ENCODE results near the gene MPHOSPH8.

Gene MPHOSPH8, protein sequence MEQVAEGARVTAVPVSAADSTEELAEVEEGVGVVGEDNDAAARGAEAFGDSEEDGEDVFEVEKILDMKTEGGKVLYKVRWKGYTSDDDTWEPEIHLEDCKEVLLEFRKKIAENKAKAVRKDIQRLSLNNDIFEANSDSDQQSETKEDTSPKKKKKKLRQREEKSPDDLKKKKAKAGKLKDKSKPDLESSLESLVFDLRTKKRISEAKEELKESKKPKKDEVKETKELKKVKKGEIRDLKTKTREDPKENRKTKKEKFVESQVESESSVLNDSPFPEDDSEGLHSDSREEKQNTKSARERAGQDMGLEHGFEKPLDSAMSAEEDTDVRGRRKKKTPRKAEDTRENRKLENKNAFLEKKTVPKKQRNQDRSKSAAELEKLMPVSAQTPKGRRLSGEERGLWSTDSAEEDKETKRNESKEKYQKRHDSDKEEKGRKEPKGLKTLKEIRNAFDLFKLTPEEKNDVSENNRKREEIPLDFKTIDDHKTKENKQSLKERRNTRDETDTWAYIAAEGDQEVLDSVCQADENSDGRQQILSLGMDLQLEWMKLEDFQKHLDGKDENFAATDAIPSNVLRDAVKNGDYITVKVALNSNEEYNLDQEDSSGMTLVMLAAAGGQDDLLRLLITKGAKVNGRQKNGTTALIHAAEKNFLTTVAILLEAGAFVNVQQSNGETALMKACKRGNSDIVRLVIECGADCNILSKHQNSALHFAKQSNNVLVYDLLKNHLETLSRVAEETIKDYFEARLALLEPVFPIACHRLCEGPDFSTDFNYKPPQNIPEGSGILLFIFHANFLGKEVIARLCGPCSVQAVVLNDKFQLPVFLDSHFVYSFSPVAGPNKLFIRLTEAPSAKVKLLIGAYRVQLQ

DNA sequence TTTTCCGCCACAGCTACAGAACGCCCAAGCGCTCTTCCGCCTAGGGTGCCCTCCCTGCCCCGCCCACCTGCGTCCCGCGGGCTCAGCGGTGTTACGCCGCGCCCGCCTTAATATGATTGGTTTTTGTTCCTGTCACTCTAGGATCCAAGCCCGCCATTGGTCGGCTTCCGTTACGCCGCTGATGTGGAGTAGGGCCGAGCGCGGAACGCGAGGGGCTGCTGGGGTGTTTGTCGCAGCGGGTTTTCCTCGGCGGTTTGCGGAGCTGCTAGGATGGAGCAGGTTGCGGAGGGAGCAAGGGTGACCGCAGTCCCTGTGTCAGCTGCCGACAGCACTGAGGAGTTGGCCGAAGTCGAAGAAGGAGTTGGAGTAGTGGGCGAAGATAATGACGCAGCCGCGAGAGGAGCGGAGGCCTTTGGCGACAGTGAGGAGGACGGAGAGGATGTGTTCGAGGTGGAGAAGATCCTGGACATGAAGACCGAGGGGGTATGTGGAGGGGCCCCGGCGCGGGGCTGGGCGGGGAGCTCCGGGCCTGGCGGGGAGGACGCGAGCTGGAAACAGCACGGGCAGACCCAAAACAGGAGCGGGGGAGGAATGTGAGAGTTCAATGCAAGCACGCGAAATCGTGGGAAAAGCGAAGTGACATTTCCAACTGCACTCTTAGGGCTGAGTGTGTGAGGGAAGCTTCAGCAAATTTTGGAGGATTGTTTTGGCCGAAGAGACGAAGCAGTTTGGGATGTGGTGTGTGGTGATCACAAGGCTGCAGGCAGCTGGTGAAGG is at the start of gene MPHOSPH8:
Gene MPHOSPH8 (plus strand): TSS at position 181 of the 777 bp plus-strand sequence. CDS start 90 bp downstream, at position 271.
- DNase-seq (ENCODE audit: low read depth, low spot score): peak; percentile 77

DNA sequence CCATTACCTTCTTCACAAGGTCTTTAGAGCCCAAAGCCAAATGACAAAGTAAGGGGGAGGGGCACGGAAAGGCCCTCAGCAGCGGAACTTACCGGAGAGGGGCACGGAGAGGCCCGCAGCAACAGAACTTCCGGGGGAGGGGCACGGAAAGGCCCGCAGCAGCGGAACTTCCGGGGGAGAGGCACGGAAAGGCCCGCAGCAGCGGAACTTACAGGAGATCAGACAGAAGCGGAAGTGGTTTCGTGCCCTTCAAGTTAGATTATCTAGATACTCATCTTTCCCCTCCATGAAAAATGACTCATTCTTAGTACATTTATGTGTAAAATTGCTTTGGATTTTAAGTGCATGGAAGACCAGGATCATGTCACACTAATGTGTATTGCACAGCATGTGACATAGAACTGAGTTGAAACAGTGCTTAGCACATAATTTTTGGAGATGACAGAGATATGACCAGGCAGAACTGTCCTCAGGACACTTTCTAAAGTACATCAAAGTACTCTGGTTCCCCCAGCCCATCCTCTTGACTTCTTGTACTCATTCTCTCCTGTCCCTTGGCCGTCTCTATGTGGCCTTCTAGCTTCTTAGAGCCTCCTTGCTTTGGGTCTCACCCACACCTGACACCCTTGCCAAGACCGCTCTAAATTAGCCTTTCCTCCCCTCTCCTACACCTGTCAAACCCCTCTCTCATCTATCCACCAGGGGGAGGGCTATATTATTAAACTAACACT is 46.4 kb upstream of the MPHOSPH8 start:
- no peak for DNase-seq (ENCODE audit: low read depth, low spot score)

DNA sequence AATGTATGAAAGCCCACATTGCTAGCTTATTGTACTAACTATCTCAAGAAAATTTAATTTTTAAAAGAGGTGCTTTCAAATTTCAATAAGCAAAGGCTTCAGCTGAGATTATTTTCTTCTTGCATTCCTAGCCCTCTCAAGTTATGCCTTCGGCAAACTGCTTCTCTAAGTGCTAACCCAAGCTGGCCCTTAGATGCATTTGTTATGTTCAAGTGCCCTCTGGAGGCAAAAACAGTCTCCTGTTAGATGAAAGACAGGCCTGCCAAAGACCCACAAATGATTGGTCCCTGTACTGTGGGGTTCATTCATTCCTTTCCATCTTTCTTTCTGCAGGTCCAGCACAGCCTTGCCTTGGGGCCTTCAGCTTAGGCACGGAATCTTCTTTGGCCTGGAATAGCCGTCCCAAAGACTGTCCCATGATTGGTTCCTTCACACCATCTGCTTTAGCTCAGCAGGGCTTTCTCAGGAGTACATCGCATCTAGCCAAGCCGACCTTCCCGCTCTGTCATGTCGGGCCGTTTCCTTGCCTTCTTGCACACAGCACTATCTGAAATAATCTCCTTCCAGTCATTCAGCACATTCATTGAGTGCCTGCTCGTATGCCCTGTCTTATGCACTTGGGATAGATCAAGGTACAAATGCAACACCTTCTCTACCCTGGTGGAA is 45.7 kb upstream of the MPHOSPH8 start:
- DNase-seq (ENCODE audit: low read depth, low spot score): no peak

DNA sequence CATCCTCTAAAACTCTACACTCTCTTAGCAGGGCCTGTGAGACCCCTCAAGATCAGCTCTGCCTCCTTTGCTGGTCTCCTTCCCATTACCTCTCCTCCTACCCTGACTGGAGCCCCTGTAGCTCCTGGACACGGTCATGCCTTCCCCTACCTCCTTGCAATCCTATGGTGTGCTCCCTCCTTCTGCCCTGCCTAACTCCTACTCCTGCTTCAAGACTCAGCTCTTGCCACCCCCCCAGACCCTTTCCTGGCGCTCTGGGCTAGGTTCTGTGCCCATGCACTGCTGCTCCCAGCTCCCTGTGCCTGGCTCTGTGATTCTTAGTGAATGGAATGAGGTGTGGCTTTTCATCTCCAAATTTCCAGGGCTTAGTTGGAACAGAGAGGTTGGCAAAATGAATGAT is 44.1 kb upstream of the MPHOSPH8 start:
- DNase-seq (ENCODE audit: low read depth, low spot score): no peak

DNA sequence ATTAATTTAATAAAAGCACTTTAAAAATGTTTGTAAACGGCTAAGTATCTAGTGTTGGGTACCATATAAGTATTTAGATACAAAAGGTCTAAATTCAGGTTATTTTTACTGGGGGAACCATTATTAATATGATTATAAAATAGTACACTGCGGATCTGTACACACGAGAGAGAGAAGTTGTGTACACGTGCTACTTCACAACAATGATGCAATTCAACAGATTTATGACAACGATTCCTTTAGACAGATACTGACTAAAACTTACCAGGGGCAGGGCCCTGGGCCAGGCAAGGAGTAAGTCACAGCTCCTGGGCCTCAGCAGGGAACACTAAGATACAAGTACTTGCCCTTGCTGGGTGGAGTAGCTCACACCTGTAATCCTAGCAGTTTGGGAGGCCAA is 43.0 kb upstream of the MPHOSPH8 start:
- no peak for DNase-seq (ENCODE audit: low read depth, low spot score)

DNA sequence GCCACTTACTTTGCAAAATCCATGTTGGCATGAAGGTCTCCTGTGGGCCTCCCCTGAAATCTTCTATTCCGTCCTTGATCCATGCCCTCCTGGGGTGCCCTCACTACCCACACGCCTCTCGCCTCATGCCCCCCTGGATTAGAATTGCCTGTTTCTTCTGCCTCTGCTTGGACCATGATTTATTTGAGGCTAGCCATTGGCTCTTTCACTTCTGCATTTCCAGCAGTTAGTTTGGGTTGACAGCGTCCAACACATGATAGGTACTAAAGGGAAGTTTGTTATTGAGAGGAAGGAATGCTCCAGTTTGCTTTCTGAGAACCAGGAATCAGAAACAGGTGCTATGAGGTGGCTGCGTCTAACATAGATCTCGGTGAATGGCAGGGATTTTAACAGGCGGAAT is 41.6 kb upstream of the MPHOSPH8 start:
- no peak for DNase-seq (ENCODE audit: low read depth, low spot score)

DNA sequence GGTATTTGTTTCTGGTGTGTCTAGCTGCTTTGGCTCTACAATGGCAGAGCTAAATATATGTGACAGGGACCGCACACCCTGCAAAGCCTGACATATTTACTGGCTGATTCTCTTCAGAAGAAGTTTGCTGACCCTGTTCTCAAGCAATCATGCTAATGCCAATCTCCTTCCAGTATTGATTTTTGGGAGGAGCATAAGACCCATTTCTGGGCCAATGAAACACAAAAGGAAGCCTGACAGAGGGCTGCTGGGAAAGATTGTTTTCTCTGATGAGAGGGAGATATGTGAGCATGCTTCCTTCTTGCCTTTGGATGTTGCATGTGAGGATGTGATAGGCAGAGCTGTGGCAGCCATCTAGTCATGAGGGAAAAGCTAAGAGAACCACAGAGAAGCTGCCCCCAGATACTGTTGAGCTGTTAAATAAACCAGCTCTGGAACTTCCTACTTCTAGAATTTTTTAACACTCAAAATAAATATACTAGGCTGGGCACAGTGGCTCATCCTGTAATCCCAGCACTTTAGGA is 40.7 kb upstream of the MPHOSPH8 start:
- DNase-seq (ENCODE audit: low read depth, low spot score): no peak

DNA sequence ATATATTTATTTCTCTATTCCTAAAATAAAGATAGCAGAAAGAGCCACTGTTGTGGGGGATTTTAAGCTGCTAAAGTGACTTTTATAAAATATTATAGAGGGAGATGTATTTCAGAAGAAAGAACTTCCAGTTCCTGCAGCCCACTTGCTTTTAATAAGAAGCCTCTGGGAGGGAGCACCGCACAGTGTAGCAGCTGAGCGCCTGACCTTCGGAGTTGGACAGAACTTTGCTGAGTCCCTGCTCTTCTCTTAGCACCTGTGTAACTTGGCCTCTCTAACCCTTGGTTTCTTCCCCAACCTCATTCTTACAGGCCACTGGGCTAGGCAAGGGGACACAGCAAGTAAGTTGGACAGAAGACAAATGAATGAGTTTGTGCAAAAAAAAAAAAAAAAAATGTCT is 37.4 kb upstream of the MPHOSPH8 start:
- DNase-seq (ENCODE audit: low read depth, low spot score): no peak

DNA sequence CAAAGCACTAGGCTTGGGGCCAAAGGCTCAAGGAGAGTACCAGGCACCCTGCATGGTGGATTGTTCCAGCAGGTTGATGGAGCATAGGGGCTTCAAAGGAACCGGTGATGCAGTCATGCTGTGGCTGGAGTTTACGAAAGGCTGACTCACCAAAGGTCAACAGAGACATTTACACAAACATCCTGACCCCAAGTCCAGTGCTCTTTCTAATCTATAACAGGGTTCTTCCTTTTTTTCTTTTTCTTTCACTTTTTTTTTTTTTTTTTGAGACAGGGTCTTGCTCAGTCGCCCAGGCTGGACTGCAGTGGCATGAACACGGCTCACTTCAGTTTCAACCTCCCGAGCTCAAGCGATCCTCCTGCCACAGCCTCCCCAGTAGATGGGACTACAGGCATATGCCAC is 36.5 kb upstream of the MPHOSPH8 start:
- no peak for DNase-seq (ENCODE audit: low read depth, low spot score)

DNA sequence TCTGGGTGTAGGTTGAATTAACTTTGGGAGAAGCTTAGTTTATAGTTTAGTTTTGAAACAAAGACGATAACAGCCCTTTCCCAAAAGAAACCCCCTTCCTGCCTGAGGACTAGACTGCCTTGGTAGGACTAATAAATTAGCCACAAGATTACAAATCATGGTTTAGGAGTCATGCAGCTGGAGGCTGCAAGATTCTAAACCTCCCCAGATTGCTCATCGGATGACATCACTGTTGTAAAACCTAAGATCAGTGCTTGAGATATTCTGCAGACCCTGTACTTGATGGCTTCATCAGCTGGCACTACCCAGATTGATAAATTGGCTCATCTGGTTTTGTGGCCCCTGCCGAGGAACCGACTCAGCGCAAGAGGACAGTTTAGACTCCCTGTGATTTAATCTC is 35.9 kb upstream of the MPHOSPH8 start:
- DNase-seq (ENCODE audit: low read depth, low spot score): no peak

DNA sequence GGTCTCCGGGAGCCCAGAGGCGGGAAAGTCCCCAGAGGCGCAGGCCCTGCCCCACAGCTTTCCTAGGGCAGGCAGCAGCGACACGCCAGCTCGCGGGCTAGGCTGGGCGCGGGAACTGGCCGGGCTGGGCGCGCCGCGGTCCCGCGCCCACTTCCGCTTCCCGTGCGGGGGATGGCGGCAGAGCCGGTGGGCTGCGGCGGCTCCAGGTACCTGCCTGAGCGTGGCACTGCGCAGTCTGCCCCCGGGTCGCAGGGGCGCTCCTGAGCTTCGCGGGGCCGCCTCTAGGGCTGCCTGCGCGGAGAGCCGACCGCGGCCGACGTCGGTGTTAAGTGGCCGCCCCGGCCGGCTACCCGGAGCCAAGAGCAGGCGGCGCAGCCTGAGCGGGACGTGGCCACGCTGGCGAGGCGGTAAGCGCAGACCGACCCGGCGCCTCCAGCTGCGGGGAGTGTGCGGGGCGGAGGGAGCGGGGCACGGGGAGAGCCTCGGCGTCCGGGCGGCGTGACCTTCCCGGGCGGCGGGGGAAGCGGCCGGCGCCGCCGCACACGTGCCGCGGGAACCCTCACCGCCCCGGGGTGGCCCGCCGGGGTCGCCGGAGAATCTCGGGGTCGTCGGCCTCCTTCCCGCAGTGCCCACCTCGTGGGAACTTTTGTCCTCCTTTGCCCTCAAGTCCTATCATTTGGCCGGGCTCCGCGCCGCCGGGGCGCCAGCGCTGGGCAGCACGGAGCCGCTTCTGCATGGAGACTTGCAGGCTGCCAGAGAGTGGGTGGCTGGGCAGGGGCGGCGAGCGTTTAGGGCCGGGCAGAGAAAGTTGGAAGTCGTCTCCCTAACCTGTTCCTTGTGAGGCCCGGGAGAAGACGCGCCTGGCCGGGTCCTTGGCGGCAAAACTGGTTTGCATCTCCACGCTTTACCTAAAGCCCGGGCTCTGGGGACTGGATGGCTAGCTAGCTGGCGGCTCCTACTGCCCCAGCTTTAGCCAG is 31.4 kb upstream of the MPHOSPH8 start:
- DNase-seq (ENCODE audit: low read depth, low spot score): no peak

DNA sequence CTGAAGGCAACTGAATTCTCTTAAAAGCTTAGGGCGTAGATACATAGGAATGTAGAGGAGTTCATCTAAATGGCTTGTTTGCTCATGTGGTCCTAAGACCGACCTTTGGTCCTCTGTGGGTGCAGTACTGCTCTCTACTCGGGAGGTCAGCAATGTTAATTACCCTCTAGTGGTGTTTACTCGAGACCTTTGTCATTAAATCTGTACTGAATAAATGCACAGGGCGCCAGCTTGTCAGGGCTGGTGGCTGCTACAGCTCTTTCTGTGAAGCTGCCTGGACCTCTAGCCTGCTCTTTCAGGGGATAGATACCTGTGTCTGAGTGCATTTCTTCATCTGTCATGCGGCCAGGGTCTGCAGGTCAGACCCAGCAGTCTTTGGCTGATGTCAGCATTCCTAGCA is 29.2 kb upstream of the MPHOSPH8 start:
- DNase-seq (ENCODE audit: low read depth, low spot score): no peak

DNA sequence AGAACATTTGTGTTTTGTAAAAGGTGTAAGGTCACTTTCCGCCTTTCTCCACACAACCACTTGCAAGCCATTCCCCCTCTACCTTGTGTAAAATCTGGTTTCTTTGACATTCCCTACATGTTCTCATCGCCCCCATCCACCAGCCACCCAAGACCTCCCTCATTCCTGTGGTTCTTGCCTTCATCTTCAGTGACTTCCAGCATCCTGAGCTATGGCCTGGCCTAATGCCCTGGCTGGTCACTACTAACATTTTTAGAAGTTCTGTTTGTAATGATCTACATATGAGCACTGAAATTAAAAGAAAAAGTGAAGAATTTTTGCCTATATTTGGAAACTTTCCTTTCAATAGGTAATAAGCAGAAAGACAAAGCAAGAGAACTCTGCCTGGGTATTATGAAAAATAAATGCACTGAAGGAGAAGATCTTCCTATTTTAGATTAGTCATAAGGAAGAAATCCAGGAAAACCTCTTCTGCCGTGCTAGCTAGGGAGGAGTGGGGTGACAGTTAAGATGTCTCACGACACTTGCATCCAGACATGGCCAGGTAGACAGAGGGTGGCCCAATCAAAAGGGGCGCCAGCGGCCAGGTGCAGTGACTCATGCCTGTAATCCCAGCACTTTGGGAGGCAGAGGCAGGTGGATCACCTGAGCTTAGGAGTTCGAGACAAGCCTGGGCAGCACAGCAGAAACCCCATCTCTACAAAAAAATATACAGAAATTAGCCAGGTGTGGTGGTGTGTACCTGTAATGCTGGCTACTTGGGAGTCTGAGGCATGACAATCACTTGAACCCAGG is 28.1 kb upstream of the MPHOSPH8 start:
- no peak for DNase-seq (ENCODE audit: low read depth, low spot score)

DNA sequence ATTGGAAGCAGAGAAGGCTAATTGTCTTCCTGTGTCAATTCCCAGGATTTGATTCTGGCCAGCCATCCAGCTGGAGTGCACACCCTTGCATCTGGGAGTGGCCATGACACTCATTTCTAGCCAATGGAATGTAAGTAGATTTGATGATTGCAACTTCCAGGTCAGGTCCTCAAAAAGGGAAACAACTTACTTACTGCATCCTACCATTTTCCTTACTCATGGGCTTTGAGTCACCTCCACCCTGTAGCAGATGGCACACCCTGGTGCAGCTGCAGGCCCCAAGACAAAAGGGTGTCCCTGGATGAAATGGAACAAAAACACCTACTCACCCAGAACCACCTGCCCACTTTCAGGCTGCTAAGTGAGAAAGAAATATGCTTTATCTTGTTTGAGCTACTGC is 27.3 kb upstream of the MPHOSPH8 start:
- DNase-seq (ENCODE audit: low read depth, low spot score): no peak

DNA sequence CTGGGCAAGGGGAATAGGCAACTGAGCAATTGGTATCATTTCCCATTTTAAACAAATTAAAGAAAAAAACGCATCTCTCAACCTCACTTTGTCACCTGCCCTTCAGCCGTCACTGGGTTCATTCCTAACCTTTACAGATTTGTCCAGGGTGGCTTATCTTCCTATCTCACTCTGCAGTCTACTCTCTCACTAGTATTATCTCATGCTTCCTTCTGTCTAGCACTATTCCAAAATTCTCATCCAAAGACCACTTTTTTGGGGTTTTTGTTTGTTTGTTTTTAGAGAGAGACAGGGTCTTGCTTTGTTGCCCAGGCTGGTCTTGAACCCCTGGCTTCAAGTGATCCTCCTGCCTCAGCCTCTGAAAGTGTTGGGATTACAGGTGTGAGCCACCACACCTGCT is 26.7 kb upstream of the MPHOSPH8 start:
- no peak for DNase-seq (ENCODE audit: low read depth, low spot score)

DNA sequence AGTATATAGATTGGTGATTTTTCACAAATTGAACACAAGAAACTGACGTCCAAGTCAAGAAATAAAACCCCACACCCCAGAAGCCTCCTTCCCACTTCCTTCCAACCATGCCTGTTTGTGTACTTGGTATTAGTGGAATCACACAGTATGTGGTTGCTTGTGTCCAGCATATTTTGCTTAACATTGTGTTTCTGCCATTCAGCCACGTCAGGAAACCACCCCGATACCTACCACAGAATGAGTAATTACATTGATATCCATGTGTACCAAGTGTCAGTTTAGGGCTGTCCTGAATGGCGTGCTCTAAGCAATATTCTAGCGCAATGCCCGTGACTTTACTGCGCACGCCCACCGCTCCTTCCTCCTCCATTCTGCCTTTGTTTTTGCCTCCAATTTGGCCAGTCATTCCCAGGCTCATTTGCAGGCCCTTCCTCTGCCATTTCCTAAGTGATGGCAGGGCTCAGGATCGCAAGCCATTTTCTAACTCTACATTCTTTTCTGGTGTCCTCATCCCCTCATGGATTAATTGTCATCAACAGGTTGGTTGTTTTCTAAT is 25.9 kb upstream of the MPHOSPH8 start:
- no peak for DNase-seq (ENCODE audit: low read depth, low spot score)

DNA sequence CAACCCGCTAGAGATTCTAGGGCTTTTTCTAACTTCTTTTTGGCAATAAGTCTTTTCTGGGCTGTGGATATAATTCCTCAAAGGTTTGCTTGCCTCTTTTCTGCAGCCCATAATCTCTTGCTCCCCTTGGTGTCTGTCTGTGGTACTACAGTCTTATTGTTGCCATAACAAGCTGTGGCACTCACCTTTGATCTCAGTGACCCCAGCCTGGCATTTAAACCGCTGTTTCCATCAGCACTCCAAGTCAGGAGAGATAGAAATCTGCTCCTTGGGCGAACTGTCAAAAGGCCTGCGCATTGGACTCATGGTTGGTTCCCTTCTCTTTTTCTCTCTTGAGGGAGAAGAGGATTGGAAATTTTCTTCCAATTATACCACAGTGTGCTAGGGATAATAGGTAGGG is 14.5 kb upstream of the MPHOSPH8 start:
- DNase-seq (ENCODE audit: low read depth, low spot score): no peak

DNA sequence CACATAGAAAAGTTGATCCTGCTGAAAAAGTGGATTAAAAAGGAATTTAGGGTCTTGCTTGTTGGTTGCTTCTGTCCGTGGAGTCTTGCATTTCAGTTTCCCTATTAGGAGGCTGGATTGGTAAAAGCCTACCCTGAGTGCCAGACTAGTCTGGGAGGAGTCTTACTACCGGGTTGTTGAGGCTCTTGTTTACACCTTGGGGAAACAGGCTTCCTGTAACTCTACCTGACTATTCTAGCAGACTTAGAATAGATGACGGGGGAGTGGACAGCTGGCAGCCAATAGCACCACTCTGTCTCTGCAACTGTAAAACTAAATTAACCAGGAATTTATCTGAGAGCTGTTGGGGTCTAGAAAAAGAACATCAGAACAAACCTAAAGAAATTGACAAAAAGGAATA is 11.3 kb upstream of the MPHOSPH8 start:
- DNase-seq (ENCODE audit: low read depth, low spot score): no peak
